ENCODE results near the gene PDIK1L.

GRCh38 chr1:26094076-26094669 is 17.5 kb upstream of the PDIK1L start:
- TF ChIP-seq CTCF (IDR thresholded peaks at IDR 0.05), result no peak
- TF ChIP-seq POLR2A (IDR thresholded peaks at IDR 0.05), result no peak
